AG09319 (cell line): Measurements from ENCODE around the gene CTNND2.

ENCODE experiments used
- DNase-seq: peaks from one replicate; pipeline ENCODE4 v3.0.0-alpha.2; 2010; ENCODE audit warnings: low read depth; ENCODE audit errors: extremely low read depth
- CTCF ChIP-seq: IDR thresholded peaks from 2 replicates; pipeline ENCODE4 v1.5.1; 2011; ENCODE audit warnings: low read depth, mild to moderate bottlenecking, inconsistent platforms, low read length, moderate library complexity

Gene CTNND2

GRCh38 chr5:11043881-11044280 is 860.4 kb downstream of the CTNND2 start:
- no peak for TF ChIP-seq CTCF
- DNase-seq, result no peak

- TF ChIP-seq CTCF, result no peak
- no peak for DNase-seq
These were observed 863.9 kb downstream of the CTNND2 start for GRCh38 chr5:11040345-11040744.

- no peak for TF ChIP-seq CTCF
- no peak for DNase-seq
These were observed 865.5 kb downstream of the CTNND2 start for GRCh38 chr5:11038772-11039171.

GRCh38 chr5:11037941-11038340 is 866.3 kb downstream of the CTNND2 start:
- TF ChIP-seq CTCF, result no peak
- no peak for DNase-seq

- no peak for TF ChIP-seq CTCF
- no peak for DNase-seq
These were observed 867.2 kb downstream of the CTNND2 start for GRCh38 chr5:11037080-11037479.

GRCh38 chr5:11030671-11031070 is 873.6 kb downstream of the CTNND2 start:
- TF ChIP-seq CTCF, result no peak
- no peak for DNase-seq

- DNase-seq, result no peak
- TF ChIP-seq CTCF, result no peak
These were observed 876.6 kb downstream of the CTNND2 start for GRCh38 chr5:11027660-11028059.
